Stimulated activated memory B cell treated with anti-CD40 and anti-IgM and Interleukin-4, amounts not matched to agents 10 μg/mL and 1 μg/mL and 100 μg/mL, for 72 hours (primary cell): ENCODE measurements around the gene TMED4.
"Not testable (repeated sequence)": the region's sequence is repeated elsewhere in the genome, so short reads cannot be mapped to it uniquely, and the experiment has no call there.

Experiments
- ATAC-seq: fragments of 150-1000 bp; cut with Tn5 transposase; 2 replicates; pipeline ENCODE4 v1.10.0; 2021
- H3K27ac Mint-ChIP-seq: one replicate; pipeline ENCODE4 v1.8.0; 2022; ENCODE audit warnings: mild to moderate bottlenecking, mixed read lengths
- H3K27me3 Mint-ChIP-seq: one replicate; pipeline ENCODE4 v1.8.0; 2022; ENCODE audit warnings: mixed read lengths
- H3K36me3 Mint-ChIP-seq: one replicate; pipeline ENCODE4 v1.8.0; 2022; ENCODE audit warnings: mixed read lengths
- H3K4me1 Mint-ChIP-seq: one replicate; pipeline ENCODE4 v1.8.0; 2022; ENCODE audit warnings: mixed read lengths
- H3K4me3 Mint-ChIP-seq: one replicate; pipeline ENCODE4 v1.8.0; 2022; ENCODE audit warnings: mild to moderate bottlenecking, moderate library complexity, mixed read lengths
- H3K9me3 Mint-ChIP-seq: one replicate; pipeline ENCODE4 v1.8.0; 2022; ENCODE audit warnings: mixed read lengths

Gene TMED4

GRCh38 chr7:44565097-44565794 is 16.8 kb downstream of the TMED4 start:
- peak overlapping the region; percentile 55 for H3K27ac Mint-ChIP-seq
- peaks cover 14% of the 10 kb centered on the region for H3K4me1 Mint-ChIP-seq
- peak; percentile 91 for ATAC-seq
- H3K27me3 Mint-ChIP-seq = no peaks in the 10 kb centered on the region
- H3K4me3 Mint-ChIP-seq = no peak overlapping the region
- H3K36me3 Mint-ChIP-seq = peaks cover 60% of the 10 kb centered on the region
- no peaks in the 10 kb centered on the region for H3K9me3 Mint-ChIP-seq

GRCh38 chr7:44564606-44565005 is 17.4 kb downstream of the TMED4 start:
- peaks cover 14% of the 10 kb centered on the region for H3K4me1 Mint-ChIP-seq
- peaks cover 55% of the 10 kb centered on the region for H3K36me3 Mint-ChIP-seq
- H3K27me3 Mint-ChIP-seq = no peaks in the 10 kb centered on the region
- H3K4me3 Mint-ChIP-seq = no peak overlapping the region
- no peaks in the 10 kb centered on the region for H3K9me3 Mint-ChIP-seq
- no peak overlapping the region for H3K27ac Mint-ChIP-seq
- no peak for ATAC-seq

- ATAC-seq = no peak
- Mint-ChIP-seq H3K9me3 (no peaks in the 10 kb centered on the region), H3K4me3 (no peak overlapping the region), H3K4me1 (peaks cover 9% of the 10 kb centered on the region), H3K36me3 (peaks cover 42% of the 10 kb centered on the region), H3K27me3 (no peaks in the 10 kb centered on the region), H3K27ac (no peak overlapping the region)
Measured at GRCh38 chr7:44563171-44563679, 18.8 kb downstream of the TMED4 start.

GRCh38 chr7:44562622-44562962 is 19.4 kb downstream of the TMED4 start:
- not testable (repeated sequence) for ATAC-seq, H3K4me3 Mint-ChIP-seq, H3K27me3 Mint-ChIP-seq, H3K4me1 Mint-ChIP-seq, H3K9me3 Mint-ChIP-seq, H3K27ac Mint-ChIP-seq
- peaks cover 35% of the 10 kb centered on the region for H3K36me3 Mint-ChIP-seq

- Mint-ChIP-seq H3K36me3 (peaks cover 30% of the 10 kb centered on the region), H3K9me3 (no peaks in the 10 kb centered on the region), H3K27ac (no peak overlapping the region), H3K4me1 (peaks cover 9% of the 10 kb centered on the region), H3K4me3 (no peak overlapping the region), H3K27me3 (no peaks in the 10 kb centered on the region)
- ATAC-seq = no peak
Measured at GRCh38 chr7:44561962-44562621, 19.9 kb downstream of the TMED4 start.

GRCh38 chr7:44561481-44561880 is 20.6 kb downstream of the TMED4 start:
- H3K36me3 Mint-ChIP-seq = peaks cover 24% of the 10 kb centered on the region

GRCh38 chr7:44559485-44559884 is 22.5 kb downstream of the TMED4 start:
- no peak for ATAC-seq
- Mint-ChIP-seq H3K4me3 (no peak overlapping the region), H3K9me3 (no peaks in the 10 kb centered on the region), H3K27ac (no peak overlapping the region), H3K27me3 (no peaks in the 10 kb centered on the region), H3K4me1 (peaks cover 6% of the 10 kb centered on the region), H3K36me3 (peaks cover 11% of the 10 kb centered on the region)

More at GRCh38 chr7:44561481-44561880, 20.6 kb downstream of the TMED4 start:
- Mint-ChIP-seq H3K9me3 (no peaks in the 10 kb centered on the region), H3K4me1 (peaks cover 9% of the 10 kb centered on the region), H3K4me3 (no peak overlapping the region), H3K27me3 (no peaks in the 10 kb centered on the region), H3K27ac (no peak overlapping the region)
- ATAC-seq = no peak

GRCh38 chr7:44557485-44557884 is 24.5 kb downstream of the TMED4 start:
- peaks cover 6% of the 10 kb centered on the region for H3K4me1 Mint-ChIP-seq
- H3K27ac Mint-ChIP-seq = no peak overlapping the region
- no peaks in the 10 kb centered on the region for H3K36me3 Mint-ChIP-seq
- ATAC-seq = no peak
- H3K4me3 Mint-ChIP-seq = no peak overlapping the region
- H3K9me3 Mint-ChIP-seq = no peaks in the 10 kb centered on the region
- H3K27me3 Mint-ChIP-seq = no peaks in the 10 kb centered on the region

GRCh38 chr7:44555350-44555749 is 26.7 kb downstream of the TMED4 start:
- ATAC-seq = no peak
- Mint-ChIP-seq H3K27ac (no peak overlapping the region), H3K9me3 (no peaks in the 10 kb centered on the region), H3K4me3 (no peak overlapping the region), H3K36me3 (no peaks in the 10 kb centered on the region), H3K4me1 (peaks cover 6% of the 10 kb centered on the region), H3K27me3 (no peaks in the 10 kb centered on the region)

- ATAC-seq, H3K9me3 Mint-ChIP-seq, H3K36me3 Mint-ChIP-seq, H3K4me3 Mint-ChIP-seq, H3K27ac Mint-ChIP-seq, H3K4me1 Mint-ChIP-seq: not testable (repeated sequence)
- H3K27me3 Mint-ChIP-seq = peaks cover 21% of the 10 kb centered on the region
Measured at GRCh38 chr7:44552473-44553005, 29.5 kb downstream of the TMED4 start.

GRCh38 chr7:44549457-44549856 is 32.6 kb downstream of the TMED4 start:
- no peak for ATAC-seq
- no peak overlapping the region for H3K4me3 Mint-ChIP-seq
- H3K27ac Mint-ChIP-seq = no peak overlapping the region
- no peaks in the 10 kb centered on the region for H3K4me1 Mint-ChIP-seq
- peaks cover 40% of the 10 kb centered on the region for H3K27me3 Mint-ChIP-seq
- H3K36me3 Mint-ChIP-seq = no peaks in the 10 kb centered on the region
- H3K9me3 Mint-ChIP-seq = no peaks in the 10 kb centered on the region

- no peak for ATAC-seq
- Mint-ChIP-seq H3K27me3 (peaks cover 45% of the 10 kb centered on the region), H3K4me1 (no peaks in the 10 kb centered on the region), H3K36me3 (no peaks in the 10 kb centered on the region), H3K27ac (no peak overlapping the region), H3K4me3 (no peak overlapping the region), H3K9me3 (no peaks in the 10 kb centered on the region)
Measured at GRCh38 chr7:44548893-44549292, 33.1 kb downstream of the TMED4 start.

GRCh38 chr7:44547536-44548231 is 34.3 kb downstream of the TMED4 start:
- no peak overlapping the region for H3K27ac Mint-ChIP-seq
- H3K36me3 Mint-ChIP-seq = no peaks in the 10 kb centered on the region
- no peak overlapping the region for H3K4me3 Mint-ChIP-seq
- H3K4me1 Mint-ChIP-seq = no peaks in the 10 kb centered on the region
- peaks cover 56% of the 10 kb centered on the region for H3K27me3 Mint-ChIP-seq
- ATAC-seq = no peak
- no peaks in the 10 kb centered on the region for H3K9me3 Mint-ChIP-seq

GRCh38 chr7:44541876-44542610 is 40.0 kb downstream of the TMED4 start:
- Mint-ChIP-seq H3K9me3 (no peaks in the 10 kb centered on the region), H3K27ac (no peak overlapping the region), H3K4me1 (no peaks in the 10 kb centered on the region), H3K27me3 (peaks cover 38% of the 10 kb centered on the region), H3K4me3 (no peak overlapping the region), H3K36me3 (no peaks in the 10 kb centered on the region)
- no peak for ATAC-seq
